ENCODE data around the gene COX4I1. TPM values are rescaled to one million over a fixed set of nuclear protein-coding genes. Genes with fewer than 3 reads are reported as not detected.

Gene COX4I1
- total and polyA plus RNA-seq, 9 of the 15 experiments (the other 6 are each of a cell fraction or from before 2014, with no cell fraction given): 651 to 2,356 (median 1,032) TPM

GRCh38 chr16:85821390-85822135 lies 22.1 kb downstream of the COX4I1 start:
- H3K27ac ChIP-seq (ENCODE audit: extremely low read depth, low read depth, low read length): no peak overlapping the region
- no peaks in the 10 kb centered on the region for H3K79me2 ChIP-seq (ENCODE audit: control insufficient read depth, insufficient read depth, low read length)
- no peak overlapping the region for H3K9ac ChIP-seq (ENCODE audit: insufficient read depth in 1 of 2, low read depth in 2 of 2, low read length in 2 of 2)
- H3K27me3 ChIP-seq (ENCODE audit: control insufficient read depth in 2 of 2, insufficient read depth in 2 of 2, low read length in 2 of 2): peaks cover 8 to 38% of the 10 kb centered on the region in 2 experiments; a peak in 3 of 5 replicates
- POLR2A ChIA-PET: interaction anchor here (0.5 to 1.5 kb wide), 14 partner anchors 9 to 666 kb away, joined by 3 to 5 read pairs (median 3); no protein-coding TSS in a partner anchor
- H2AFZ ChIP-seq (ENCODE audit: low read depth, low read length): no peak overlapping the region
- DNase-seq (ENCODE audit: extremely low read depth in 1 of 4, low spot score in 3 of 4) (peak; percentile 80 to 88 (median 87)), ATAC-seq (peak; percentile 92), FAIRE-seq (peak; percentile 87)
- H3K4me1 ChIP-seq (replicated peaks in 1 of 2; ENCODE audit: control insufficient read depth in 2 of 2, insufficient read depth in 2 of 2, low read length in 2 of 2): peaks cover 0 to 7% of the 10 kb centered on the region in 2 experiments; a peak in 1 of 5 replicates
- peaks cover 8% of the 10 kb centered on the region for H4K20me1 ChIP-seq (replicated peaks; ENCODE audit: control insufficient read depth, insufficient read depth, low read length)
- WGBS (ENCODE audit: insufficient coverage, low coverage, missing lambda C conversion rate): 5% methylated on average over 26 of the region's 27 CpGs
- no peaks in the 10 kb centered on the region for H3K9me3 ChIP-seq (replicated peaks; ENCODE audit: control insufficient read depth, insufficient read depth, low read depth, low read length)
- no TSS peak for BruUV-seq (replicated peaks)
- H3K36me3 ChIP-seq (ENCODE audit: control insufficient read depth, insufficient read depth, low read length): no peaks in the 10 kb centered on the region
- in situ Hi-C loops (cut with MboI): loop anchor here (5.0 to 10.0 kb wide), 2 partner anchors 166 to 693 kb away; partner anchors contain the start of gene FOXF1
- intact Hi-C loops (cut with micrococcal nuclease): loop anchor here (1.0 to 5.0 kb wide), 4 partner anchors 76 to 696 kb away; partner anchors contain the start of gene IRF8
- H3K9me1 ChIP-seq (ENCODE audit: control insufficient read depth, insufficient read depth, low read length): no peaks in the 10 kb centered on the region
- CTCF ChIA-PET (ENCODE audit: low intra/inter-chr PET ratio): interaction anchor here (0.6 to 3.1 kb wide), 10 partner anchors 8 to 699 kb away, joined by 3 to 41 read pairs (median 4); no protein-coding TSS in a partner anchor
- no peak overlapping the region for H3K4me2 ChIP-seq (ENCODE audit: insufficient read depth, low read length)
- no peak overlapping the region for H3K4me3 ChIP-seq
- TF ChIP-seq E2F6 (IDR thresholded peaks at IDR 0.05; ENCODE audit: borderline replicate concordance in 1 of 2, extremely low read depth in 1 of 2, insufficient read depth in 1 of 2, insufficient read length in 1 of 2, low read depth in 1 of 2, low read length in 1 of 2, poor library complexity in 1 of 2, severe bottlenecking in 1 of 2) (no peak), RFX1 (IDR thresholded peaks at IDR 0.05) (no peak), RAD21 (CRISPR knock-in tag; conservative IDR thresholded peaks at IDR 0.05 in 1 of 2, IDR thresholded peaks at IDR 0.05 in 1 of 2) (peak; percentile 97 to 99), ETS1 (conservative IDR thresholded peaks at IDR 0.05; ENCODE audit: control insufficient read depth, low read depth, low read length) (no peak), HNRNPLL (IDR thresholded peaks at IDR 0.05; ENCODE audit: low read depth, low read length, poor library complexity, severe bottlenecking) (no peak), ZBTB17 (CRISPR knock-in tag; IDR thresholded peaks at IDR 0.05) (no peak), CBX2 (IDR thresholded peaks at IDR 0.05; ENCODE audit: insufficient read depth, low read length, poor library complexity, severe bottlenecking) (no peak), CC2D1A (IDR thresholded peaks at IDR 0.05) (peak; percentile 53; the same call in 1 of the 2 replicates), MEIS2 (IDR thresholded peaks at IDR 0.05; ENCODE audit: partially characterized antibody) (peak; percentile 48), CXXC5 (CRISPR knock-in tag; IDR thresholded peaks at IDR 0.05) (peak; percentile 54), ZZZ3 (IDR thresholded peaks at IDR 0.05) (no peak), ESRRA (IDR thresholded peaks at IDR 0.05; ENCODE audit: borderline replicate concordance, low read depth) (peak; percentile 53; the same call in 1 of the 2 replicates), ZNF175 (CRISPR knock-in tag; IDR thresholded peaks at IDR 0.05; ENCODE audit: low read depth) (no peak), DEAF1 (CRISPR knock-in tag; IDR thresholded peaks at IDR 0.05) (peak; percentile 95)
